ENCODE measurements around the gene HLA-DMA.
A peak's percentile ranks its signal among the peaks of the same experiment; 100 is the strongest.

The HLA-DMA gene

DNA sequence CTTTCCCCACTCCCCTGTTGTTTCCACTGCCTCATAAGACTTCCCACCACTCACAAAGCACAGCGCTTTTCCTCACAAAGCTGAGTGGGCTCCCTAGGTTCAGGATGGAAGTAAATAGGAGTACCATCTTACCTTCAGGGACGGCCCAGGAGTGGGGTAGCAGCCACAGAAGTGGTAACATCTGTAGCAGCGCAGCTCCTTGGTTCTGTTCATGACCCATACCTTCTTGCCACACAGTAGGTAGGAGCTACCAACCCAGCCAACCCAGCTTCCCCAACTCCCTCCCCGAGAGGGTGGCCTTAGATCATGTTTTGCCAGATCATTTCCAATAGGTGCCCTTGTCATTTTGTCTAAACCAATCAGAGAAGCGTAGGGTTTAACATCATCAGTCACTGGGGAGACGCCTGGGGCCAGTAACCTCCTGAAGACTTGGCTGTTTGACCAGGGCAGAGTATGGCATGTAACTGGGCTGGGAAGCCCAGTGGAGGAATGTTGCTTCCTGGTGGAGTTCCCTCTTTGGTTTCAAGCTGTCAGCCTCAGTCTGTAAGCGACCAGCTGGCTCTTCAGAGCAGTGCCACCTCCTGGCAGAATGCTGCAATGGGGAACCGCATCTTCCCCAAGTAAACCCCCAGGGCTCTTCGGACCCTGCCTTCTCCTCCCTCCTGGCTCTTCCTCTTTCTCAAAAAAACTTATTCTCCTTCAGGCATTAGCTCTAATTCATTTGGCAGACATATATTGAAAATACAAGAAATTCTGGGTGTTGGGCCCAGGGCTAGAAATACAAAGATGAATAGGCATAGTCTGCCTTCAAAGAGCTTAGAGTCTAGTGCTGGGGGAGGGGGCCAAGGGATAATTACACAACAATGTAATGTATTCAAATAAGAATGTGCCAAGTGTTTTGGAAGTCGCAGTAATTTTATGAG is at the start of gene HLA-DMA:
TSS of gene HLA-DMA (minus strand) at position 281 of the 923 bp plus-strand sequence. CDS start at position 220, 61 bp downstream.
- DNase-seq, result peak; percentile 78

DNA sequence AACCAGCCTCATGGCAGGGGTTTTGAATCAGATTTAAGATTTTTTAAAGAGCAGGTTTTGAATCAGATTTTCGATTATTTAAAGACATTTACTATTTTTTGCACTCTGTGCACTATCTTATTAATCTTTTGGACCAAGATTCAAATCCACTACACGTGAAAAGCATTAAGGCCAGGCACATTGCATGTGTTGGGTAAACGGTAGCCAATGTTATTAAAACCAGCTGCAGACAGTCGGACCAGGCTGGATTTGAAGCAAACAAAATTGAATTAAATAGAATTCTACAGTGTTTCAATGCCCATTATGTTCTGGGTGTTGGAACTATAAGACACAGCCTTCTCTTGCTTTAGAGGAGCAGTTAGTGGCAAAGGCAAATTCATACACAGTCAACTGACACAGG is 48.8 kb upstream of the HLA-DMA start:
- DNase-seq, result no peak

DNA sequence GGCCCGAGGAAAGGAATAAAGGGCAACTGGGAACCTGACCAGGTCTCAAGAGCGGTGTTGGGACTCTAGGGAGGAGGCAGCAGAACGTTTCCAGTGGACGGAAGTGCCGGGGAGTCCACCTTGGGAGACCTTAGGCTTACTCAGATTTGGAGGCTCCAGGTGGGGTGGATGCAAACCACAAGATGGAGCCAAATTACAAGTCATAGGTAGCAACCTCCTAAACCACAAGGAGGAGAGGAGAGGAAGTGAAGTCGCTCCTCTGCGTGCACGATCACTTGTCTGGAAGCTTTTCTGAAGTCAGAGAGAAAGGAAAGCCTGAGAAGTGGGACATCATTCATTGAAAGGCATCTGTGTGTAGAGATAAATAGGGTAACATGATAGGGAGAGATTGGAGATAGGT is 47.2 kb upstream of the HLA-DMA start:
- peak; percentile 21 for DNase-seq

DNA sequence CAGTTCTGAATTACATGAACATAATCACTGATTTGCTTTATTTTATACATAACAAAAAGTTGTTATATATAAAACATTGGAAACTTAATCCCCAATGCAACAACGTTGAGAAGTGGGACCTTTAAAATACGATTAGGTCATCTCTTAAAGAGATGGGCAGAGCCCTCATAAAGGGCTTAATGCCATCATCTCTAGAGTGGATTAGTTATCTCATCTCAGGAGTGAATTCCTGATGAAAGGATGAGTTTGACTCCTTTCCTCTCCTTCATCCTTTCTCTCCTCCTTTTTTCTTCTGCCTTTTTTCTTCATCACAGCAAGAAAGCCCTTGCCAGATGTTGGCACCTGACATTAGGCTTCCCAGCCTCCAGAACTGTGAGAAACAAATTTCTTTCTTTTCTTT is 42.6 kb upstream of the HLA-DMA start:
- no peak for DNase-seq

DNA sequence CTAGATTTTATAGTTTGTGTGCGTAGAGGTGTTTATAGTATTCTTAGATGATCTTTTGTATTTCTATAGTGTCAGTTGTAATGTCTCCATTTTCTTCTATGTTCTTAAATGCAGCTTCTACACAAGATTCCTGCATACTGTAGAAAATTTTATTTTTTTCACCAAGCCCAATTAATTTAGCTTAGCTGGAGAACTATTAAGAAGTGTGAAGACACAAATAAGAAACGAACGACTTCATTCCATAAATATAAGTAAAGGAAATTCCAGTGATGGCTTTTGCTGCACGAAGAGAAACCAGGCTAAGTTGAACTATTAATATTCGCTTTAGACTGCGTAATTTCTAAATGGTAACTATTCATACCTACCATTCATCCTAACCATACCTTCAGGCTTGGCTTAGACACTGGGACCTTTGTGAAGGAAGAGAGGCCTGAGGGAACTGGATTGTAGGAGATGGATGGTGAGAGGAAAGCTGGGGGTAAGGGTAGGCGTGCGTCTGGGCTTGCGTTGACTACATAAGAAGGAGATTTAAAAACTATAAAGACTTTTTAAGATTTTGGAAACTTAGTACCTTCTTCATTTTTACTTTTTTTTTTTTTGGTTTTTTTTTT is 40.6 kb upstream of the HLA-DMA start:
- DNase-seq, result no peak

DNA sequence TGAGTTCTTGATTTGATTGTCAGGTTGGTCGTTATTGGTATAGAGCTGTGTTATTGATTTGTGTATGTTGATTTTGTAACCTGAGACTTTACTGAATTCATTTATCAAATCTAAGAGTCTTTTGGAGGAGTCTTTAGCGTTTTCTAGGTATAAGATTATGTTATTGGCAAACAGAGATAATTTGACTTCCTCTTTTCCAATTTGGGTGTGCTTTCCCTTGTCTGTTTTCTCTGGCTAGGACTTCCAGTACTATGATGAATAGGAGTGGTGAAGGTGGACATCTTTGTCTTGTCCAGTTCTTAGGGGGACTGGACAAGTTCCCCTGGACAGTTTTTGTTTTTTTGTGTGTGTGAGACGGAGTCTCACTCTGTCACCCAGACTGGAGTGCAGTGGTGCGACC is 39.1 kb upstream of the HLA-DMA start:
- no peak for DNase-seq

DNA sequence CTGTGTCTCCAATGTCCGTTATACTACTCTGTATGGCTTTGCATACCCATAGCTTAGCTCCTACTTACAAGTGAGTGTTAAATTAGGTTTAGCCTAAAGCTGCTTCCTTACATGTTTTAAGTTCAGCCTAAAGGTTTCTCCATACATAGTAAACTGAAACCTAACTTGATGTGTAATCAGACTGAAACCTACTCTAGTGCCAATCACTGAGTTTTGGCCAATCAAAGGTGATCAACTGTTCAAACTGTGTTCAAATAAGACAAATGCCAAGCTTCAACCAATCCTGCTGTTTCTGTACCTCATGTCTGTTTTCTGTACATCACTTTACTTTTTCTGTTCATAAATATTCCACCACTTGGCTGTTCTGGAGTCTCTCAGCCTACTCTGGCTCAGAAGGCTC is 36.5 kb upstream of the HLA-DMA start:
- DNase-seq, result no peak

DNA sequence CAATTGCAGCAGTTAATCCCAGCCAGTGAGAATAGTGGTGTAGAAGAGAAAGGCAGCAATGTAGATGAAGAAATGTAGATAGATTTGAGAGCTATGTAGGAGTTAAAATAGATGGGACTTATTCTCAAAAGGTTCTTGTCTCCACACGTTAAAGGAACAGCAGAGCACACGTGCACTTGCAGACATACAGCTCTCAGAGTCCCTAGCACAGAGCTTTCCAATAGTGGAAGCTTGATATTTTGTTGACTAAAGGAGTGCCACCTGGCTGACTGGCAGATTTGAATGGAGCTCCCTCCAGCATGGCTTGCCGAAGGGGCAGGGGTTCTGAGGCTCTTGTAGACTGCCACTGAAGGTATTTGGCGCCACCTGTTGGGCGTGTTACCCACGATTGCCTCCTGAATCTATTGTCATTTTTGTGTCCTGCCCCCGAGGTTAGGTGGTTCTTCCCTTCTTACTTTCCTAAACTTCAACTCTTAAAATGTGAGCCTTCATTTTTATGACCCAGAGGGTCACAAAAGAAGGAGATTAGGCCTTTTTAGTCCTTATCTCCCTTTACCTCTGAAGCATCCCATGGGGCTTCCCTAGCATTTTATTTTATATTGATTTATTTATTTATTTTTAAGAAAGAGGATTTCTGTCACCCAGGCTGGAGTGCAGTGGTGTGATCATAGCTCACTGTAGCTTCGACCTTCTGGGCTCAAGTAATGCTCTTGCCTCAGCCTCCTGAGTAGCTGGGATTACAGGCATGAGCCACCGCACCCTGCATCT is 31.9 kb upstream of the HLA-DMA start:
- peak; percentile 87 for DNase-seq

DNA sequence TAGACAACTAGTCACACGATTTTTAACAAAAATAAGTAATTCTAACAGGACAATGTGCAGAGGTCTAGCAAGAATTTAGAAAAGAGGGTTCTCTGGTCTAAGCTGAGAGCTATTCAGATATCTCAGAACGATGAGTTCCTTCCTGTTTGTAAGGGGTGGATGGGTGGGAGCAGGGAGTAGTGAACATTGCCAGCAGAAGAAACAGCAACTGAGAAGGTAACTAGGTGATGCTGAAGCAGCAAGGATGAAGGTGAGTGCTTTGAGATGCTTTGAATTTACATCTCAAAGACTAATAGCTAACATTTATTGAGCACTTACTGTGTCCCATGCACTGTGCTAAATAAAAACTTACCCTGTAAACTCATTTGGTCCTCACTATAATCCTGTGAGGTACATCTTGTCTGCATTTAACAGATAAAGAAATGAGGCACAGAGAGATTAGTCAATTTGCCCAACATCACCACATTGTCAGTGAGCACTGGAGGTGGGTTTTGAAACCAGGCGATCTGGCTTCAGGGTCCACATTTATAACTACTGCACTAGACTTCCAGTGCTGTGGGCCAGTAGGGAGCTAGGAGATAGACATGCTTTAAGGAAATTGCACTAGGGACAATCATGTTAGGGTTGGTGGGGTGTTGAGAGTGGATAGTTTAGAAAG is 31.2 kb upstream of the HLA-DMA start:
- DNase-seq, result no peak

DNA sequence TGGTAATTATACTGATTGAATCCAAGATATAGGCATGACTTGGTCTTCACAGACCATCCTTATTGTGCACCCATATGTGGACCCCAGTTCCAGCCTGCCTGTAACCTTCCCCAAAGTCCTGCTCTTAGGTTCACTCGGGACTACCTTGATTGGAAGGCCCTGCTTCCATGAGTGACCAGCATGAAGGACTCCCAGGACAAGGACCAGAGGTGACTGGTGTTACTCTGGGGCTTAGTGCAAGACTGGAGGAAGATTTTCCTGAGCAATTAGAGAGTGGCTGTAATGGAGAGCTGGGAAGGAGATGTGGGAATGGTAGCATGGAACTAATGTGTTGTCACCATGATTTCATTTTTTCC is 30.6 kb upstream of the HLA-DMA start:
- DNase-seq, result no peak

DNA sequence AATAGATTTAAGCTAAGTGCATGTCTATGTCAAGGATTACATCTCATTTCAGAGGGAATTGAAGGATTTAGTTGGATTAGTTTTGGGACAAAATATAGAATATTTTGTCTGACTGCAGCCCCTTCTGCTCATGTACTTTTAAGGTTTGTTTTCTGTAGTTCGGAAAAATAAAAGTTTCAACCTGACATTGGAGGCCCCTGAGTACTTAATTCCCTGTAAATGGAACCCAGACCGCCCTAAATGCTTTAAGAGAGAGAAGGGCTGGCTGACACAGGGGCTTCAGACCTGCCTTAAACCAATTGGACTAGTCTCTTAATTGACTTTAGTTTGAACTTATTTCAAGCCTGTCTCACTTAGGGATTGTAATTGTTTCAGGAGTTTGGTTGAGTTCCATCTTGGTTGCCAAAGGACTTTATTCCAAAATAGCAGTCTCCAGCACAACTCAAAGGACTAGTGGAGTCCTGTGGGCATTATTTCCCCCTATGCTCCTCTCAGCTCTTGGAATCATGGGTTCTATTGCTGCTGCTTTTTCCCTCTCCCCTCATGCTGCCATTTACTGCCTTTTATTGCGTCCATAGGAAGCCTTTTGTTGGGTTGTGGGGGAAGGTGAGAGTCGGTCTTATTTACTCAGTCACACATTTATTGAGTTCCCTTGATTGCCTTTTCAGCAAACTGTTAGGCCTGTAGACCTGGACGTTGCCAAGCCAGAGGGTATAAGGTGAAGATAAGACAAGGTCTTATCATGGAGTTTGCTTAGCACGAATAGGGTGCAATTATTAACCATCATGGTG is 30.0 kb upstream of the HLA-DMA start:
- DNase-seq, result no peak

DNA sequence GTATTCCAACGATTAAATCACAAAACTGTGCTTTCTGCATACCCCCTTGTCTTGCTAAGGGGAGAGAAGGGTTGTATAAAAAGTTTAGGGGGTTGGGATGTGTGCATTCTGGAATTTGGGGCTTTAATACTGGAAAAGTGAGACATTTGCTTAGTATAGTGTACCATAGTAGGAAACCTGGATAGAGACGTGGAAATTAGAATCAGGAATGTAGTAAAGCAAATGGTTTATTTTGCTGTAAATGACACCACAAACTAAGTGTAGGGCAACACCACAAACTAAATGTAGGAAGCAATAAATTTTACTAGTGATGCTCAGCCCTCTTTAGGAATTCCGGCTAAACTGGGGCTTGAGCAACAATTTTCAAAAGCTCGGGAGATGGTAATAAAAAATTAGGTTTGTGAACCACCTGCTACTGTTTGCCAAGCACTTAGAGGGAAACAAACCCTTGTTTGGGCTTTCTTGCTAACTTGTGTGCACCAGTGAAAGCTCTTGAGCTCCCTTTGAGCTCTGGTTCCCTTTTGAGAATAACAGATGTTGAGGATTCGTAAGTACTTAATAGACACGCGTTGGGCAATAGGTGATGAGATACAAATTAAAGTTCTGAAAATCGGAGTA is 29.3 kb upstream of the HLA-DMA start:
- no peak for DNase-seq

DNA sequence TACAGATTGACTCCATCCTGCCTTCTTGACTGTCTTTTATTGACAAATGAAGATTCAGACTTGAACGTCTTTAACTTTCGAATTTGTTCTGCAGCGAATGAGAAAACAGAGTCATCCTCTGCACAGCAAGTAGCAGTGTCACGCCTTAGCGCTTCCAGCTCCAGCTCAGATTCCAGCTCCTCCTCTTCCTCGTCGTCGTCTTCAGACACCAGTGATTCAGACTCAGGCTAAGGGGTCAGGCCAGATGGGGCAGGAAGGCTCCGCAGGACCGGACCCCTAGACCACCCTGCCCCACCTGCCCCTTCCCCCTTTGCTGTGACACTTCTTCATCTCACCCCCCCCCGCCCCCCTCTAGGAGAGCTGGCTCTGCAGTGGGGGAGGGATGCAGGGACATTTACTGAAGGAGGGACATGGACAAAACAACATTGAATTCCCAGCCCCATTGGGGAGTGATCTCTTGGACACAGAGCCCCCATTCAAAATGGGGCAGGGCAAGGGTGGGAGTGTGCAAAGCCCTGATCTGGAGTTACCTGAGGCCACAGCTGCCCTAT is 27.7 kb upstream of the HLA-DMA start:
- DNase-seq, result no peak

DNA sequence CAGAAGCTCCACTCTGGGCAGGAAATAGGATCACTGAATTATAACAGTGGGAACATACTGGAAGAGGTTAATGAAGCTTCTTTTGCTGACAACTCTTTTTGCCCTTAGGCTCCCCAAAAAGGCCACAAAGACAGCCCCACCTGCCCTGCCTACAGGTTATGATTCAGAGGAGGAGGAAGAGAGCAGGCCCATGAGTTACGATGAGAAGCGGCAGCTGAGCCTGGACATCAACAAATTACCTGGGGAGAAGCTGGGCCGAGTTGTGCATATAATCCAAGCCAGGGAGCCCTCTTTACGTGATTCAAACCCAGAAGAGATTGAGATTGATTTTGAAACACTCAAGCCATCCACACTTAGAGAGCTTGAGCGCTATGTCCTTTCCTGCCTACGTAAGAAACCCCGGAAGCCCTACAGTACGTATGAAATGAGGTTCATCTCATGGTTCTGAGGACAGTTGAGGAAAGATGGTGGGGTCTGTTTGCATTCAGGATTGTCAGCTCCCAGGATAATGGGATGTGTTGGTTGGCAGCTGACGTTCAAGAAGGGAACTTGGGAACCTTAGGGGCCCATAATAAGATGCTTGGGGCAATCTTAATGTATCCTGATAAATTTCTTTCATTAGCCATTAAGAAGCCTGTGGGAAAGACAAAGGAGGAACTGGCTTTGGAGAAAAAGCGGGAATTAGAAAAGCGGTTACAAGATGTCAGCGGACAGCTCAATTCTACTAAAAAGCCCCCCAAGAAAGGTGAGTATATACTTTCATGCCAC is 27.0 kb upstream of the HLA-DMA start:
- no peak for DNase-seq

DNA sequence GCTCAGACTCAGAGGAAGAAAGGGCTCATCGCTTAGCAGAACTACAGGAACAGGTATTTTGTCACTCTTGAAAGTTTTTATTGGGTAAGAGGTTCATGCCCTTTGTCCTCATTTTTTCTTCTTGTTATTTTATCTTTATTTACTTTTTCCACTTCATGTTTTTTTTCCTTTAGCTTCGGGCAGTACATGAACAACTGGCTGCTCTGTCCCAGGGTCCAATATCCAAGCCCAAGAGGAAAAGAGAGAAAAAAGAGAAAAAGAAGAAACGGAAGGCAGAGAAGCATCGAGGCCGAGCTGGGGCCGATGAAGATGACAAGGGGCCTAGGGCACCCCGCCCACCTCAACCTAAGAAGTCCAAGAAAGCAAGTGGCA is 25.0 kb upstream of the HLA-DMA start:
- DNase-seq, result no peak

DNA sequence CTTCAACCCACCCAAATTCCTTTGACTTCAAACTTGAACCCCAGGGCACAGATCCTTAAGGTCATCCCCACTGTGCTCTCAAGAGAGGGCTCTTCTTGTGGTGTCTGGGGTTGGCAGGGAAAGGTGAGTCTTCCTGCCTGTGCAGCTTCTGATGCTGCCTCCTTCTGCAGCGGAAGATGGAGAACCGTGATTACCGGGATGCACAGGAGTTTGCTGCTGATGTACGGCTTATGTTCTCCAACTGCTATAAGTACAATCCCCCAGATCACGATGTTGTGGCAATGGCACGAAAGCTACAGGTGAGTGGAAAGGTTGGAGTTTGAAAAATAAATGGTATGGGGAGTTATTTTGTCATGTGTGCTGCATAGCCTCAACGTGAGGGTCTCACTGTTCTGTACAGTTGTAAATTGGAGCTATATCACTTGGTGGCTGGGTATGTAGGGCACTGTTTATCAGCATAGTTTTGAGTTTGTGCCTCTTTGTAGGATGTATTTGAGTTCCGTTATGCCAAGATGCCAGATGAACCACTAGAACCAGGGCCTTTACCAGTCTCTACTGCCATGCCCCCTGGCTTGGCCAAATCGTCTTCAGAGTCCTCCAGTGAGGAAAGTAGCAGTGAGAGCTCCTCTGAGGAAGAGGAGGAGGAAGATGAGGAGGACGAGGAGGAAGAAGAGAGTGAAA is 24.5 kb upstream of the HLA-DMA start:
- DNase-seq, result no peak

DNA sequence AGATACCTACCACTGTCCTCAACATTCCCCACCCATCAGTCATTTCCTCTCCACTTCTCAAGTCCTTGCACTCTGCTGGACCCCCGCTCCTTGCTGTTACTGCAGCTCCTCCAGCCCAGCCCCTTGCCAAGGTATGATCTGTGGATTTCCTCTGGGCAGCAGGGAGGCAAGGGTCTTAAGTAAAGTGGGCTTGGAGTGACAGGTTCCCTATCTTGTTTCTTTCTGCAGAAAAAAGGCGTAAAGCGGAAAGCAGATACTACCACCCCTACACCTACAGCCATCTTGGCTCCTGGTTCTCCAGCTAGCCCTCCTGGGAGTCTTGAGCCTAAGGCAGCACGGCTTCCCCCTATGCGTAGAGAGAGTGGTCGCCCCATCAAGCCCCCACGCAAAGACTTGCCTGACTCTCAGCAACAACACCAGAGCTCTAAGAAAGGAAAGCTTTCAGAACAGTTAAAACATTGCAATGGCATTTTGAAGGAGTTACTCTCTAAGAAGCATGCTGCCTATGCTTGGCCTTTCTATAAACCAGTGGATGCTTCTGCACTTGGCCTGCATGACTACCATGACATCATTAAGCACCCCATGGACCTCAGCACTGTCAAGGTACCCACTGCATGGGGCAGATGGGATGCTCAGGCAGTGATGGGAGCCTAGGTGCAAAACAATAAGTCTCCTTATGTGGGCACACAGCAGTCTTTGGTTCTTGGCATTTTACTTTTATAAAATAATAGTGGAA is 23.6 kb upstream of the HLA-DMA start:
- DNase-seq, result no peak

DNA sequence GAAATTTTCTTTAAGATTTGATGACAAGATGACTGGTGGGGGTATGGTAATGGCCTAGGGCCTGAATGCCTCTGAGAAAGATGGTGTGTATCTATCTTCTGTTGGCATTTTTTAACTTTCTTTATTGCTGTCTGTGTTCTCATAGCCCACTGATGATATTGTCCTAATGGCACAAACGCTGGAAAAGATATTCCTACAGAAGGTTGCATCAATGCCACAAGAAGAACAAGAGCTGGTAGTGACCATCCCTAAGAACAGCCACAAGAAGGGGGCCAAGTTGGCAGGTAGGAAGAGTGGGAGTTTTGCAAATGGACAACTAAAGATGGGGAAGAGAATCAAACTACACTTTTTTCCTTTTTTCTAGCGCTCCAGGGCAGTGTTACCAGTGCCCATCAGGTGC is 23.0 kb upstream of the HLA-DMA start:
- no peak for DNase-seq

DNA sequence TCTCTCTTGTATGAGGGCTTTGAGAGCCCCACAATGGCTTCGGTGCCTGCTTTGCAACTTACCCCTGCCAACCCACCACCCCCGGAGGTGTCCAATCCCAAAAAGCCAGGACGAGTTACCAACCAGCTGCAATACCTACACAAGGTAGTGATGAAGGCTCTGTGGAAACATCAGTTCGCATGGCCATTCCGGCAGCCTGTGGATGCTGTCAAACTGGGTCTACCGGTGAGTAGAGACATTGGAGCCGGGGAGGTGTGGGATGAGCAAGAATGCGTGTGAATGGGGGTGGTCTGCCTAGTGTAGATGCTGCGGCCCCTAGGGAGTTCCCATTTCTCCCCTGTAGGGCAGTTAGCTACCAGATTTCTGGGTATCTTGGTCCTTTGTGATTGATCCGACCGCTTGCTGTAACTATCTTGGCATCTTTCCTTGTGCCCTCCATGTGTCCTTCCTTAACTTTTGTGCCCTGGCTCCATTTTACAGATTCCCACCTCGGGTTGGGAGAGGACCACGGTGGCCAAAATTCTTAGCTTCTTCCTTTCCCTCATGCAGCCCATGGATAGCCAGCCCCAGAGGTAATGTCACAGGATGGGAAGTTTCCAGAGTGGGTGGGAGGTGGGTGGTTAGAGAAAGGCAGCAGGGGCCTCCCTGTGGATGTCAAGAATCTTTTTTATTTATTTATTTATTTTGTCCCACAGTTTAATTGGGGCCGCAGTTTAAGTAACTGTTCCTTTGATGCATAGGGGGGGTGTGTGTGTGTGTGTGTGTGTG is 21.8 kb upstream of the HLA-DMA start:
- no peak for DNase-seq
